ENCODE data around the gene DMD.

- TF ChIP-seq CTCF (IDR thresholded peaks at IDR 0.05) = no peak
- no peak for TF ChIP-seq EP300 (IDR thresholded peaks at IDR 0.05)
- TF ChIP-seq POLR2A (IDR thresholded peaks at IDR 0.05) = no peak
Measured at GRCh38 chrX:33041141-33041540, 170.2 kb downstream of the DMD start.

Data from sigmoid colon (tissue), 4 donors.